Measurements from ENCODE around the gene LAGE3. TPM values are rescaled to one million over a fixed set of nuclear protein-coding genes. Genes with fewer than 3 reads are reported as not detected.

The LAGE3 gene
- total RNA-seq, 1 experiment from 2014 or later, result 175 TPM

DNA sequence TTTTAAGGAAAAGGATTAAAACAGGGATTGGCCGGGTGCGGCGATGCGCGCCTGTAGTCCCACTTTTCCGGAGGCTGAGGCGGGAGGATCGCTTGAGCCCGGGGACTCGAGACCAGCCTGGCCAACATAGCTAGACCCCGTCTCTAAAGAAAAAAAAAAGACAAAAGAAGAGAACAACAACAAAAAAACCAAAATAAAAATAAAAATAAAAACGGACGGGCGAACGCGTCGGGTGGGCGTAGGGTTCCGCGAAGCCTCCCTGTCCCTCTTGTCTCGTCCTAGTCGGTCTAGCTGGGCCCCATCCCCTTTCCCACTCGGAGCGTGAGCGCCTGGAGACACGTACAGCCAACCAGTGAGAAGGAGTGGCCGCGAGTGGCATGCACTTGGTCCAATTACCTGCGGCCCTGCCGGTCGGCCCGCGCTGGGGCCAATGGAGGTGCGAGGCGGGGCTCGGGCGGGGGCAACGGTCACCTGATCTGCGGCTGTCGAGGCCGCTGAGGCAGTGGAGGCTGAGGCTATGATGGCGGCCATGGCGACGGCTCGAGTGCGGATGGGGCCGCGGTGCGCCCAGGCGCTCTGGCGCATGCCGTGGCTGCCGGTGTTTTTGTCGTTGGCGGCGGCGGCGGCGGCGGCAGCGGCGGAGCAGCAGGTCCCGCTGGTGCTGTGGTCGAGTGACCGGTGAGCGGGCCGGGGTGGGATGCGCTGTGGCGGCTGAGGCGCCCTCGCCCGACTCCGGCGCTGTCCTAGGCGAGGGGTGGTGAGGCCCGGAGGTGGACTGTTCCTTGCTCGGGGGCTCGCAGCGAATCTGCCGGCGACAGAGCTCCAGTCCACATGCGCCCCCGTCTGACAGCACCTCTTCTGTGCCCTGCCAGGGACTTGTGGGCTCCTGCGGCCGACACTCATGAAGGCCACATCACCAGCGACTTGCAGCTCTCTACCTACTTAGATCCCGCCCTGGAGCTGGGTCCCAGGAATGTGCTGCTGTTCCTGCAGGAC lies 50.6 kb downstream of the LAGE3 start, which contains the start of gene ATP6AP1:
TSS of gene ATP6AP1 (plus strand) at position 502 of the 996 bp plus-strand sequence. CDS start at position 518, 16 bp downstream.
- intact Hi-C loops (cut with micrococcal nuclease; ENCODE audit: unreplicated experiment) (no loop called here), in situ Hi-C loops (cut with HindIII; ENCODE audit: low pct_unique_long_range_greater_than_20kb, low sequenced_read_pairs) (no loop called here)
- peaks cover 26% of the 10 kb centered on the region for H3K4me1 ChIP-seq (ENCODE audit: control insufficient read depth, insufficient read depth, low read length)
- CTCF ChIA-PET, result no interaction called here
- peak within 1 kb of the TSS; percentile 67 to 68 for H3K4me3 ChIP-seq (ENCODE audit: low read depth in 2 of 2, low read length in 2 of 2)
- H3K27me3 ChIP-seq (ENCODE audit: control insufficient read depth, insufficient read depth, low read length), result no peaks in the 10 kb centered on the region
- POLR2A ChIA-PET, result interaction anchor here (0.6 to 0.7 kb wide), 2 partner anchors 15 to 961 kb away, joined by 6 read pairs; no protein-coding TSS in a partner anchor
- ATAC-seq (peak; percentile 99), DNase-seq (ENCODE audit: low read depth, low spot score) (peak; percentile 68)
- no TSS peak for BruUV-seq (replicated peaks)
- H3K27ac ChIP-seq (ENCODE audit: low read length), result peak within 1 kb of the TSS; percentile 91
- H3K36me3 ChIP-seq (ENCODE audit: control insufficient read depth, insufficient read depth, low read length), result peaks cover 6% of the 10 kb centered on the region
- no peaks in the 10 kb centered on the region for H3K9me3 ChIP-seq (ENCODE audit: control insufficient read depth, insufficient read depth, low read depth, low read length)
- TF ChIP-seq, protein P1, sequence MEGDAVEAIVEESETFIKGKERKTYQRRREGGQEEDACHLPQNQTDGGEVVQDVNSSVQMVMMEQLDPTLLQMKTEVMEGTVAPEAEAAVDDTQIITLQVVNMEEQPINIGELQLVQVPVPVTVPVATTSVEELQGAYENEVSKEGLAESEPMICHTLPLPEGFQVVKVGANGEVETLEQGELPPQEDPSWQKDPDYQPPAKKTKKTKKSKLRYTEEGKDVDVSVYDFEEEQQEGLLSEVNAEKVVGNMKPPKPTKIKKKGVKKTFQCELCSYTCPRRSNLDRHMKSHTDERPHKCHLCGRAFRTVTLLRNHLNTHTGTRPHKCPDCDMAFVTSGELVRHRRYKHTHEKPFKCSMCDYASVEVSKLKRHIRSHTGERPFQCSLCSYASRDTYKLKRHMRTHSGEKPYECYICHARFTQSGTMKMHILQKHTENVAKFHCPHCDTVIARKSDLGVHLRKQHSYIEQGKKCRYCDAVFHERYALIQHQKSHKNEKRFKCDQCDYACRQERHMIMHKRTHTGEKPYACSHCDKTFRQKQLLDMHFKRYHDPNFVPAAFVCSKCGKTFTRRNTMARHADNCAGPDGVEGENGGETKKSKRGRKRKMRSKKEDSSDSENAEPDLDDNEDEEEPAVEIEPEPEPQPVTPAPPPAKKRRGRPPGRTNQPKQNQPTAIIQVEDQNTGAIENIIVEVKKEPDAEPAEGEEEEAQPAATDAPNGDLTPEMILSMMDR (IDR thresholded peaks at IDR 0.05), result no peak
- TF ChIP-seq, protein P2, sequence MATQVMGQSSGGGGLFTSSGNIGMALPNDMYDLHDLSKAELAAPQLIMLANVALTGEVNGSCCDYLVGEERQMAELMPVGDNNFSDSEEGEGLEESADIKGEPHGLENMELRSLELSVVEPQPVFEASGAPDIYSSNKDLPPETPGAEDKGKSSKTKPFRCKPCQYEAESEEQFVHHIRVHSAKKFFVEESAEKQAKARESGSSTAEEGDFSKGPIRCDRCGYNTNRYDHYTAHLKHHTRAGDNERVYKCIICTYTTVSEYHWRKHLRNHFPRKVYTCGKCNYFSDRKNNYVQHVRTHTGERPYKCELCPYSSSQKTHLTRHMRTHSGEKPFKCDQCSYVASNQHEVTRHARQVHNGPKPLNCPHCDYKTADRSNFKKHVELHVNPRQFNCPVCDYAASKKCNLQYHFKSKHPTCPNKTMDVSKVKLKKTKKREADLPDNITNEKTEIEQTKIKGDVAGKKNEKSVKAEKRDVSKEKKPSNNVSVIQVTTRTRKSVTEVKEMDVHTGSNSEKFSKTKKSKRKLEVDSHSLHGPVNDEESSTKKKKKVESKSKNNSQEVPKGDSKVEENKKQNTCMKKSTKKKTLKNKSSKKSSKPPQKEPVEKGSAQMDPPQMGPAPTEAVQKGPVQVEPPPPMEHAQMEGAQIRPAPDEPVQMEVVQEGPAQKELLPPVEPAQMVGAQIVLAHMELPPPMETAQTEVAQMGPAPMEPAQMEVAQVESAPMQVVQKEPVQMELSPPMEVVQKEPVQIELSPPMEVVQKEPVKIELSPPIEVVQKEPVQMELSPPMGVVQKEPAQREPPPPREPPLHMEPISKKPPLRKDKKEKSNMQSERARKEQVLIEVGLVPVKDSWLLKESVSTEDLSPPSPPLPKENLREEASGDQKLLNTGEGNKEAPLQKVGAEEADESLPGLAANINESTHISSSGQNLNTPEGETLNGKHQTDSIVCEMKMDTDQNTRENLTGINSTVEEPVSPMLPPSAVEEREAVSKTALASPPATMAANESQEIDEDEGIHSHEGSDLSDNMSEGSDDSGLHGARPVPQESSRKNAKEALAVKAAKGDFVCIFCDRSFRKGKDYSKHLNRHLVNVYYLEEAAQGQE (IDR thresholded peaks at IDR 0.05; ENCODE audit: insufficient read depth in 1 of 2, low read depth in 2 of 2, low read length in 1 of 2), result 0 out of 4 replicates have a peak, but pooled peaks of 1 of the 2 experiments have one; percentile 9
- TF ChIP-seq SIN3A (IDR thresholded peaks at IDR 0.05; ENCODE audit: borderline replicate concordance, insufficient read depth, low read depth, low read length), result peak; percentile 88
- TF ChIP-seq TCF7L2 (IDR thresholded peaks at IDR 0.05; ENCODE audit: low read depth, low read length), result no peak
- TF ChIP-seq POLR2AphosphoS5 (IDR thresholded peaks at IDR 0.05; ENCODE audit: low read depth, low read length), result peak; percentile 71

Small RNA genes within 50 kb of the gene (microRNA-seq; reads per million reads assigned to microRNA genes)
- 10.5 reads per million, percentile 30 among the genes with 10 or more reads in this experiment for gene MIR6858 (ENCODE audit: unreplicated experiment)

Other genes with a start within 250 kb of the LAGE3 start
- not detected for gene OPN1MW3, start 221.7 kb downstream of the LAGE3 start, total RNA-seq (2021; ENCODE audit: unreplicated experiment)
- not detected for gene TEX28, start 184.2 kb downstream of the LAGE3 start, total RNA-seq (2021; ENCODE audit: unreplicated experiment)
- gene TKTL1, start 183.5 kb downstream of the LAGE3 start, total RNA-seq (2021; ENCODE audit: unreplicated experiment), result not detected
- 920 TPM for gene FLNA, start 104.6 kb downstream of the LAGE3 start, total RNA-seq (2021; ENCODE audit: unreplicated experiment)
- gene EMD, start 100.0 kb downstream of the LAGE3 start, total RNA-seq (2021; ENCODE audit: unreplicated experiment), result 178 TPM
- gene RPL10, start 80.9 kb downstream of the LAGE3 start, total RNA-seq (2021; ENCODE audit: unreplicated experiment), result 2,466 TPM
- 60.4 TPM for gene DNASE1L1, start 70.0 kb downstream of the LAGE3 start, total RNA-seq (2021; ENCODE audit: unreplicated experiment)
- gene TAFAZZIN, start 67.7 kb downstream of the LAGE3 start, total RNA-seq (2021; ENCODE audit: unreplicated experiment), result 113 TPM
- 221 TPM for gene ATP6AP1, start 50.6 kb downstream of the LAGE3 start, total RNA-seq (2021; ENCODE audit: unreplicated experiment)
- 317 TPM for gene GDI1, start 42.1 kb downstream of the LAGE3 start, total RNA-seq (2021; ENCODE audit: unreplicated experiment)
- 225 TPM for gene FAM50A, start 35.1 kb downstream of the LAGE3 start, total RNA-seq (2021; ENCODE audit: unreplicated experiment)
- 128 TPM for gene PLXNA3, start 21.0 kb downstream of the LAGE3 start, total RNA-seq (2021; ENCODE audit: unreplicated experiment)
- 65.4 TPM for gene UBL4A, start 7.3 kb upstream of the LAGE3 start, total RNA-seq (2021; ENCODE audit: unreplicated experiment)
- 64.1 TPM for gene SLC10A3, start 11.3 kb upstream of the LAGE3 start, total RNA-seq (2021; ENCODE audit: unreplicated experiment)
- gene FAM3A, start 37.0 kb upstream of the LAGE3 start, total RNA-seq (2021; ENCODE audit: unreplicated experiment), result 88.8 TPM
- 615 TPM for gene G6PD, start 67.6 kb upstream of the LAGE3 start, total RNA-seq (2021; ENCODE audit: unreplicated experiment)
- 76.3 TPM for gene IKBKG, start 68.3 kb upstream of the LAGE3 start, total RNA-seq (2021; ENCODE audit: unreplicated experiment)
- not detected for gene CTAG1A, start 105.9 kb upstream of the LAGE3 start, total RNA-seq (2021; ENCODE audit: unreplicated experiment)
- not detected for gene CTAG1B, start 140.0 kb upstream of the LAGE3 start, total RNA-seq (2021; ENCODE audit: unreplicated experiment)
- gene CTAG2, start 174.3 kb upstream of the LAGE3 start, total RNA-seq (2021; ENCODE audit: unreplicated experiment), result not detected